H9 (cell line): Measurements from ENCODE around the gene SFXN2. TPM values are rescaled to one million over a fixed set of nuclear protein-coding genes. Genes with fewer than 3 reads are reported as not detected.

ENCODE experiments used
- DNase-seq: peaks from one replicate; pipeline ENCODE4 v3.0.0-alpha.2; 2017
- H2AFZ ChIP-seq: one replicate; pipeline ENCODE4 v1.6.1; 2013; ENCODE audit warnings: mild to moderate bottlenecking, low read length, control low read depth, moderate library complexity
- H2AK5ac ChIP-seq: 2 replicates; pipeline ENCODE4 v1.6.1; 2013; ENCODE audit warnings: low read length, control low read depth, mixed read lengths; ENCODE audit not compliant: insufficient read length
- H2BK120ac ChIP-seq: one replicate; pipeline ENCODE4 v1.6.1; 2013; ENCODE audit warnings: low read depth, mild to moderate bottlenecking, low read length, control low read depth, inconsistent platforms; ENCODE audit not compliant: poor library complexity, severe bottlenecking
- H2BK12ac ChIP-seq: 2 replicates; pipeline ENCODE4 v1.6.1; 2013; ENCODE audit warnings: low read length, control low read depth, mixed read lengths, low read depth; ENCODE audit not compliant: insufficient read length
- H2BK15ac ChIP-seq: 2 replicates; pipeline ENCODE4 v1.6.1; 2013; ENCODE audit warnings: low read depth, low read length, control low read depth
- H2BK20ac ChIP-seq: one replicate; pipeline ENCODE4 v1.6.1; 2013; ENCODE audit warnings: low read depth, mild to moderate bottlenecking, low read length, control low read depth, inconsistent platforms; ENCODE audit not compliant: poor library complexity, severe bottlenecking
- H2BK5ac ChIP-seq: 2 replicates; pipeline ENCODE4 v1.6.1; 2013; ENCODE audit warnings: low read length, control low read depth, mixed read lengths; ENCODE audit not compliant: insufficient read length
- H3K14ac ChIP-seq: 2 replicates; pipeline ENCODE4 v1.6.1; 2013; ENCODE audit warnings: low read length, control low read depth; ENCODE audit not compliant: insufficient read depth
- H3K18ac ChIP-seq: 2 replicates; pipeline ENCODE4 v1.6.1; 2013; ENCODE audit warnings: low read depth, mild to moderate bottlenecking, mixed read lengths, low read length, control low read depth; ENCODE audit not compliant: insufficient read length
- H3K23ac ChIP-seq: 2 replicates; pipeline ENCODE4 v1.6.1; 2013; ENCODE audit warnings: low read length, control low read depth, mixed read lengths, low read depth; ENCODE audit not compliant: insufficient read length
- H3K23me2 ChIP-seq: 2 replicates; pipeline ENCODE4 v1.6.1; 2013; ENCODE audit warnings: low read depth, mild to moderate bottlenecking, mixed read lengths, low read length, control low read depth; ENCODE audit not compliant: insufficient read length, poor library complexity, severe bottlenecking
- H3K27ac ChIP-seq: 2 replicates; pipeline ENCODE4 v1.5.1; 2013; ENCODE audit warnings: low read length, control low read depth, mixed read lengths, low read depth; ENCODE audit not compliant: insufficient read length
- H3K27me3 ChIP-seq: 2 replicates; pipeline ENCODE4 v1.6.1; 2013; ENCODE audit warnings: low read length, control low read depth, inconsistent platforms; ENCODE audit not compliant: insufficient read depth
- H3K4ac ChIP-seq: 2 replicates; pipeline ENCODE4 v1.6.1; 2013; ENCODE audit warnings: low read depth, mild to moderate bottlenecking, control low read depth, inconsistent platforms, low read length, moderate library complexity
- H3K4me1 ChIP-seq: 2 replicates; pipeline ENCODE4 v1.6.1; 2013; ENCODE audit warnings: low read length, control low read depth, inconsistent platforms; ENCODE audit not compliant: insufficient read depth
- H3K4me2 ChIP-seq: 2 replicates; pipeline ENCODE4 v1.6.1; 2013; ENCODE audit warnings: low read length, control low read depth, mixed read lengths; ENCODE audit not compliant: insufficient read length, insufficient read depth
- H3K56ac ChIP-seq: 2 replicates; pipeline ENCODE4 v1.6.1; 2013; ENCODE audit warnings: low read depth, mild to moderate bottlenecking, mixed read lengths, low read length, control low read depth; ENCODE audit not compliant: insufficient read length
- H3K79me1 ChIP-seq: 2 replicates; pipeline ENCODE4 v1.6.1; 2013; ENCODE audit warnings: low read depth, mild to moderate bottlenecking, moderate library complexity, low read length, control low read depth, inconsistent platforms; ENCODE audit not compliant: insufficient read depth, poor library complexity, severe bottlenecking
- H3K79me2 ChIP-seq: 2 replicates; pipeline ENCODE4 v1.6.1; 2013; ENCODE audit warnings: low read length, control low read depth, inconsistent platforms; ENCODE audit not compliant: insufficient read depth
- H3K9ac ChIP-seq: 2 replicates; pipeline ENCODE4 v1.6.1; 2013; ENCODE audit warnings: low read length, control low read depth, mixed read lengths; ENCODE audit not compliant: insufficient read length; ENCODE audit errors: extremely low read depth
- H3K9me3 ChIP-seq: one replicate; pipeline ENCODE4 v1.6.1; 2013; ENCODE audit warnings: low read depth, low read length, inconsistent platforms; ENCODE audit not compliant: control insufficient read depth
- H3T11ph ChIP-seq: one replicate; pipeline ENCODE4 v1.6.1; 2013; ENCODE audit warnings: mild to moderate bottlenecking, low read length, control low read depth, inconsistent platforms
- H4K20me1 ChIP-seq: one replicate; pipeline ENCODE4 v1.6.1; 2013; ENCODE audit not compliant: control insufficient read depth, insufficient read length, insufficient read depth
- H4K5ac ChIP-seq: 2 replicates; pipeline ENCODE4 v1.6.1; 2013; ENCODE audit warnings: low read depth, mild to moderate bottlenecking, mixed read lengths, low read length, control low read depth; ENCODE audit not compliant: insufficient read length
- H4K8ac ChIP-seq: replicated peaks from 2 replicates; pipeline ENCODE4 v1.6.1; 2013; ENCODE audit warnings: low read length, control low read depth, mixed read lengths, low read depth; ENCODE audit not compliant: insufficient read length
- H4K91ac ChIP-seq: 2 replicates; pipeline ENCODE4 v1.6.1; 2013; ENCODE audit warnings: low read depth, mild to moderate bottlenecking, moderate library complexity, mixed read lengths, low read length, control low read depth; ENCODE audit not compliant: insufficient read length
- H3K27ac Mint-ChIP-seq, 3 experiments: 2 replicates in 2 of 3; 3 replicates in 1 of 3; pipeline ENCODE4 v1.8.0; 2020 to 2021; ENCODE audit warnings: mixed read lengths in 3 of 3, mild to moderate bottlenecking in 1 of 3, moderate library complexity in 1 of 3
- H3K27me3 Mint-ChIP-seq: 2 replicates; pipeline ENCODE4 v1.8.0; 2021; ENCODE audit warnings: low read depth, mild to moderate bottlenecking, moderate library complexity, mixed read lengths
- H3K36me3 Mint-ChIP-seq, 3 experiments: 2 replicates in 2 of 3; 3 replicates in 1 of 3; pipeline ENCODE4 v1.8.0; 2020 to 2021; ENCODE audit warnings: low read depth in 3 of 3, mixed read lengths in 3 of 3; ENCODE audit not compliant: insufficient read depth in 1 of 3
- H3K4me1 Mint-ChIP-seq, 2 experiments: 2 replicates each; pipeline ENCODE4 v1.8.0; 2020; ENCODE audit warnings: mixed read lengths in 2 of 2
- H3K4me3 Mint-ChIP-seq, 2 experiments: 2 replicates in 1 of 2; 3 replicates in 1 of 2; pipeline ENCODE4 v1.8.0; 2020 to 2021; ENCODE audit warnings: mild to moderate bottlenecking in 2 of 2, mixed read lengths in 2 of 2, moderate library complexity in 1 of 2
- H3K9me3 Mint-ChIP-seq, 2 experiments: 2 replicates in 1 of 2; 3 replicates in 1 of 2; pipeline ENCODE4 v1.8.0; 2020; ENCODE audit warnings: mild to moderate bottlenecking in 2 of 2, mixed read lengths in 2 of 2, moderate library complexity in 1 of 2
- CTCF ChIP-seq: fragments of 200-600 bp; sonication (generic); conservative IDR thresholded peaks from 3 replicates; pipeline ENCODE4 v1.8.0; 2021; ENCODE audit warnings: antibody characterized with exemption, mild to moderate bottlenecking
- WGBS: extraction: QIAGEN DNeasy Blood & Tissue Kit; methylation state at CpG from one replicate; pipeline ENCODE4 v1.1.7; 2013; ENCODE audit warnings: missing lambda C conversion rate, low lambda C conversion rate, mixed read lengths; ENCODE audit not compliant: insufficient read length; ENCODE audit errors: extremely low coverage; 5-methylcytosine and 5-hydroxymethylcytosine counted together
- total RNA-seq: library from RNA; stranded (reverse); gene quantifications from 2 replicates; pipeline ENCODE4 v1.2.1, GENCODE V29; 2021

The SFXN2 gene
- total RNA-seq, 1 experiment from 2014 or later, result 34.7 TPM

- Histone ChIP-seq H3K79me2 (no peaks in the 10 kb centered on the region), H4K20me1 (no peaks in the 10 kb centered on the region), H3K9ac (no peak overlapping the region), H3K4ac (no peak overlapping the region), H2AFZ (no peak overlapping the region), H2BK15ac (no peak overlapping the region), H3K4me1 (no peaks in the 10 kb centered on the region), H3K79me1 (peaks cover 3% of the 10 kb centered on the region), H2BK120ac (no peak overlapping the region), H4K5ac (no peak overlapping the region), H3K4me2 (no peak overlapping the region), H3K14ac (no peak overlapping the region), H2BK12ac (no peak overlapping the region), H3K9me3 (no peaks in the 10 kb centered on the region), H3K23ac (no peak overlapping the region), H4K8ac (no peak overlapping the region), H2BK20ac (no peak overlapping the region), H3K27me3 (no peaks in the 10 kb centered on the region), H2AK5ac (no peak overlapping the region), H4K91ac (no peak overlapping the region), H3T11ph (no peak overlapping the region), H3K56ac (no peak overlapping the region), H3K18ac (no peak overlapping the region), H3K23me2 (no peaks in the 10 kb centered on the region), H2BK5ac (no peak overlapping the region), H3K27ac (no peak overlapping the region)
- no peak overlapping the region for H3K4me3 Mint-ChIP-seq
- no peak overlapping the region for H3K27ac Mint-ChIP-seq
- TF ChIP-seq CTCF, result no peak
- H3K27me3 Mint-ChIP-seq, result no peaks in the 10 kb centered on the region
- no CpG with 5 or more reads among the region's 8 CpGs for WGBS
- peaks cover 5% of the 10 kb centered on the region in 2 experiments; a peak in 4 of 5 replicates for H3K9me3 Mint-ChIP-seq
- H3K36me3 Mint-ChIP-seq, result peaks cover 1 to 6% (median 4%) of the 10 kb centered on the region in 3 experiments; a peak in 4 of 7 replicates
- H3K4me1 Mint-ChIP-seq, result peaks cover 4% of the 10 kb centered on the region in 2 experiments
- no peak for DNase-seq
Measured at GRCh38 chr10:102791754-102792395, 77.4 kb downstream of the SFXN2 start.

Other genes with a start within 250 kb of the SFXN2 start
- gene ACTR1A, start 211.9 kb upstream of the SFXN2 start, total RNA-seq, result 82.1 and 84.2 TPM in 2 replicates
- 9.4 and 9.5 TPM in 2 replicates for gene SUFU, start 210.7 kb upstream of the SFXN2 start, total RNA-seq
- 37.0 and 40.6 TPM in 2 replicates for gene TRIM8, start 70.2 kb upstream of the SFXN2 start, total RNA-seq
- 16.5 and 16.9 TPM in 2 replicates for gene ARL3, start 239 bp upstream of the SFXN2 start, total RNA-seq
- 23.8 and 24.5 TPM in 2 replicates for gene WBP1L, start 29.3 kb downstream of the SFXN2 start, total RNA-seq
- gene CYP17A1, start 122.8 kb downstream of the SFXN2 start, total RNA-seq, result not detected in 2 replicates
- 6.5 and 7.0 TPM in 2 replicates for gene BORCS7, start 139.6 kb downstream of the SFXN2 start, total RNA-seq
- 16.4 and 16.5 TPM in 2 replicates for gene AS3MT, start 154.8 kb downstream of the SFXN2 start, total RNA-seq
- gene CNNM2, start 203.7 kb downstream of the SFXN2 start, total RNA-seq, result 17.0 and 17.5 TPM in 2 replicates